ENCODE results near the gene UCHL3.

DNA sequence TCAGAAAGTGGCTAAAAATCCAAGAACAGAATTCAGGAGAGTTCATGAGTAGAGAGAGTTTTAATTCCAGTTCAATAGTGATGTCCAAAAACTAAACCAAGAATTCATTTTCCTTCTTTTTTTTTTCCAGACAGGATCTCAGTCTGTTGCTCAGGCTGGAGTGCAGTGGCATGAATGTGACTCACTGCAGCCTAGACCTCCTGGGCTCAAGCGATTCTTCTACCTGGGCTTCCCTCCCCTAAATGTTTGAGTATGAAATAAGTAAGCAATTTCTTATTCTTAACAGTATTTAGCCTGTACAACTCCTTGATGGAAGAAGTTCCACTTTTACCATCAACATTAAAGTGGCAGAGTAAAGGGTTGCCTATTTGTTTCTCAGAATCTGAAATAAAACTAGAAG is 15.7 kb upstream of the UCHL3 start:
- TF ChIP-seq, protein P1, sequence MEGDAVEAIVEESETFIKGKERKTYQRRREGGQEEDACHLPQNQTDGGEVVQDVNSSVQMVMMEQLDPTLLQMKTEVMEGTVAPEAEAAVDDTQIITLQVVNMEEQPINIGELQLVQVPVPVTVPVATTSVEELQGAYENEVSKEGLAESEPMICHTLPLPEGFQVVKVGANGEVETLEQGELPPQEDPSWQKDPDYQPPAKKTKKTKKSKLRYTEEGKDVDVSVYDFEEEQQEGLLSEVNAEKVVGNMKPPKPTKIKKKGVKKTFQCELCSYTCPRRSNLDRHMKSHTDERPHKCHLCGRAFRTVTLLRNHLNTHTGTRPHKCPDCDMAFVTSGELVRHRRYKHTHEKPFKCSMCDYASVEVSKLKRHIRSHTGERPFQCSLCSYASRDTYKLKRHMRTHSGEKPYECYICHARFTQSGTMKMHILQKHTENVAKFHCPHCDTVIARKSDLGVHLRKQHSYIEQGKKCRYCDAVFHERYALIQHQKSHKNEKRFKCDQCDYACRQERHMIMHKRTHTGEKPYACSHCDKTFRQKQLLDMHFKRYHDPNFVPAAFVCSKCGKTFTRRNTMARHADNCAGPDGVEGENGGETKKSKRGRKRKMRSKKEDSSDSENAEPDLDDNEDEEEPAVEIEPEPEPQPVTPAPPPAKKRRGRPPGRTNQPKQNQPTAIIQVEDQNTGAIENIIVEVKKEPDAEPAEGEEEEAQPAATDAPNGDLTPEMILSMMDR (conservative IDR thresholded peaks at IDR 0.05; ENCODE audit: low read length), result no peak
- no peak for TF ChIP-seq EZH2phosphoT487 (IDR thresholded peaks at IDR 0.05; ENCODE audit: borderline replicate concordance)

Data from Loucy (cell line).